ENCODE data around the gene EPHB2.

The EPHB2 gene

GRCh38 chr1:22915816-22916470 is 205.3 kb downstream of the EPHB2 start:
- DNase-seq, result no peak

GRCh38 chr1:22916471-22916820 is 205.8 kb downstream of the EPHB2 start:
- no peak for DNase-seq

GRCh38 chr1:22917989-22918388 is 207.3 kb downstream of the EPHB2 start:
- DNase-seq, result no peak

- DNase-seq, result no peak
Measured at GRCh38 chr1:22918644-22919043, 208.0 kb downstream of the EPHB2 start.

- no peak for DNase-seq
Measured at GRCh38 chr1:22919341-22920025, 208.8 kb downstream of the EPHB2 start.

GRCh38 chr1:22920026-22920733 is 209.5 kb downstream of the EPHB2 start:
- no peak for DNase-seq

DNA sequence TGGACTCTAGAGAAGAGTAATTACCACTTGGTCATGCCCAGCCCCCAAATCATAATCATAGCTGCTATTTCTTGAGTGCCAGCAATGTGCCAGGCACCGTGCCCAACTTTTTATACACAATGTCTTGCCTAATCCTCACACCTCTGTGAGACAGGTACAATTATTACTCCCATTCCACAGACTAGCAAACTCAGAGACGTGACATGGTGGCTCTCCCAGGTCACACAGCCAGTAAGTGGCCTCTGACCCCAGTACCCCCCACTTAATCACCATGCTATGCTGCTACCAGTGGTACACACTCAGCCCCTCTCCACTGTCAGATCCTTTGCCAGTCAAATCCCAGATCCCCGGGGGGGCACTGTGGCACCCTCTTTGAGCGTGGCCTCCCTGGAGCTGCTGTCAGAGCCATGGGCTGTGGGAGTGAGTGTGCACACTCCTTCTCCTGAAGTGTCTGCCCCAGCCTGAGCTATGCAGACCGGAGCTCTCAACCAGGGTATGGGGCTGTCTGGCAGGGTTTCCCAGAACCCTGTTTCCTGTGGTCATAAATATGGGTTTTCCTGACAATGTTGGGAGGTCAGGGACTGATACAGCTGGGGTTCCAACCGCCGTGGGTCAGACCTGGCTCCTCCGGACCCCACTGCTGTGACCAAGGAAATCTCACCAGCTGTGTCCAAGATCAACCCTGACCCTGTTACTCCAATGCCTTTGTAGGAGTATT is 210.3 kb downstream of the EPHB2 start:
- no peak for DNase-seq

- DNase-seq, result no peak
Measured at GRCh38 chr1:22921452-22922126, 210.9 kb downstream of the EPHB2 start.

- no peak for DNase-seq
Measured at GRCh38 chr1:22922640-22923039, 212.0 kb downstream of the EPHB2 start.

GRCh38 chr1:22925111-22925510 is 214.5 kb downstream of the EPHB2 start:
- DNase-seq, result no peak

DNA sequence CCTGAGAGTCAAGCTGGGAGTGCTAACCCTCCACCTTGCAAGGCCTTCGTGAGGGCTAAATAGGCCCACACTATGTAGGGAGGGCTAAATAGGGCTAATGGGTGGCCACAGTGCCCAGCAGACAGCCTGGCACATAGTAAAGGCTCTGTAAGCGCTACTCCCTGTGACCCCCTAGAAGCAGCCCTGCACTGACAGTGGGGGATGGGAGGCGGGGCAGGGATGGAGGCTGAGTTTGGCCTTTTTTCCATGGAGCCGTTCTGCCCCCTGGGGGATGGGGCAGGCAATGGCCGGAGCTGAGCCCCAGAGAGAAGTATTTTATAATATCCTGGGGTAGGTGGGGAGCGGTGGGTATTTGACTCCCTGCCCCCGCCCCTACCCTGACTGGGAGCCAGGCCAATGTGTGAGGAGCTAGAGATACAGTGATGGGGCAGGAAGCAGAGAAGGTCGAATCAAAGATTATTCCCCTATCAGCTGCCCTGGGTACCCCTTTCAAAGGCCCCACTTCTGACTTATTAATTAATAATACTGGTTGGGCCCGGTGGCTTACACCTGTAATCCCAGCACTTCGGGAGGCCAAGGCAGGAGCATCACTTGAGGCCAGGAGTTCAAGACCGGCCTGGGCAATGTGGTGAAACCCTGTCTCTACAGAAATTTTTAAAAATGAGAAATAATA is 219.7 kb downstream of the EPHB2 start:
- DNase-seq, result peak; percentile 22

- no peak for DNase-seq
Measured at GRCh38 chr1:22932803-22933470, 222.3 kb downstream of the EPHB2 start.

- DNase-seq, result no peak
Measured at GRCh38 chr1:22935433-22935832, 224.8 kb downstream of the EPHB2 start.

GRCh38 chr1:22936681-22937080 is 226.0 kb downstream of the EPHB2 start:
- no peak for DNase-seq

DNA sequence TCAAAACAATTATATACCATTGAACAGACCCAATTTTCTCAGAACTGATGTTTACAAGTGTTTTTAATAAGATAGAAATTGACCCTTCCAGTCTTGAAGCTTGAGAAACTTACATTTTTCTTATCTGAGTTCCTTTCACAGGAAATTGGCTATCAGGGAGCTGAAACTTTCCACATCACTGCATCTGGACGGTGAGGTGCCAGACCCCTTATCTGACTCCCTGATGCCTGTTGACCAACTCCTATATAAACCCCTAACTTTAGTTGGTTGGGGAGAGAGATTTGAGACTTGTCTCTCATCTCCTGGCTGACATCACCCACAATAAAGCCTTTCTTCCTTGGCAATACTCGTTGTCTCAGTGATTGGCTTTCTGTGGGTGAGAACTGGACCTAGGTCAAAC is 230.6 kb downstream of the EPHB2 start:
- DNase-seq, result no peak

DNA sequence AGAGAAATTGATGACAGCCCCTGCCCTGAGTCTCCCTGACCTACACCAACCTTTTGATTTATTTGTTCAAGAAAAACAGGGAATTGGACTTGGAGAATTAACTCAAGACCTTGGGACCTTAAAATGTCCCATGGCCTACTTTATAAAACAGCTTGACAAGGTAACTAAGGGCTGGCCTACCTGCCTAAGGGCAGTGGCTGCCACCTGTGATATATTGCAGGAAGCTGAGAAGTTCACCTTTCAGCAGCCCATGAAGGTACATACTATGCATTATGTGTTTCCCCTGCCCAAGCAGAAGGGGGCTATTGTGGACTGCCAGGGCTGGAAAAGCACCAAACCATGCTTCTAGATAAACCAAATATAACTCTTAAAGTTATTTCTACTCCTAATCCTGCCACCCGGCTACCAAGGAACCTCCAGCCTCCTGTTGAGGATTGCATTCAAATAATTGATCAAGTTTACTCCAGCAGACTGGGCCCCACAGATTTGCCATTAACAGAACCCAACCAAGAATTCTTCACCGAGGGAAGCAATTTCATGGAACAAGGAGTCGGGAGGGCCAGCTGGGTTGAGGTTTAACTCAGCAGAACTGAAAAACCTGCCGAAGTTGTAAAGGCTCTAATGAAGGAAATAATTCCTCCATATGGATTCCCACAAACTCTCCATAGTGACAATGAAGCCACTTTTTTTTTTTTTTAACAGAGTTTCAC is 233.9 kb downstream of the EPHB2 start:
- peak; percentile 39 for DNase-seq

DNA sequence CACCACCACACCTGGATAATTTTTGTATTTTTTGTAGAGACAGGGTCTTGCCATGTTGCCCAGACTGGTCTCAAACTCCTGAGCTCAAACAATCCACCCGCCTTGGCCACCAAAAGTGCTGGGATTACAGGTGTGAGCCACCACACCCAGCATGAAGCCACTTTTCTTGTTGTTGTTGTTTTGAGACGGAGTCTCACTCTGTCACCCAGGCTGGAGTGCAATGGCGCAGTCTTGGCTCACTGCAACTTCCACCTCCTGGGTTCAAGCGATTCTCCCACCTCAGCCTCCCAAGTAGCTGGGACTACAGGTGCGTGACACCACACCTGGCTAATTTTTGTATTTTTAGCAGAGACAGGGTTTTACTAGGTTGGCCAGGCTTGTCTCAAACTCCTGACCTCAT is 234.5 kb downstream of the EPHB2 start:
- DNase-seq, result peak; percentile 23

DNA sequence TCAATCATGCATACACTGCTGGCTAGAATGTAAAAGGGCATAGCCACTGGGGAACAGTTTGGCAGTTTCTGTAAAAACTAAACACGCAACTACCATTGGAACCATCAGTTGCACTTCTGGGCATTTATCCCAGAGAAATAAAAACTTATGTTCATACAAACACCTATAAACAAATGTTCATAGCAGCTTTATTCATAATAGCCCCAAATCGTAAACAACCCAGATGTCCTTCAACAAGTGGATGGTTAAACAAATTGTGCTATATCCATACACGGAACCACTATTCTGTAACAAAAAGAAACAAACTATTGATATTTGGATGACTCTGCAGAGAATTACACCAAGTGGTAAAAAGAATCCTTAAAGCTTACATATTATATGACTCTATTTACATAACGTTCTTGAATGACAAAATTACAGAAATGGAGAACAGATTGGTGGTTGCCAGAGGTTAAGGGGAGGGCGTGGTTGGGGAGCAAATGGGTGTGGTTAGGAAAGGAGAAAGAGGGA is 239.2 kb downstream of the EPHB2 start:
- no peak for DNase-seq

GRCh38 chr1:22951796-22952195 is 241.2 kb downstream of the EPHB2 start:
- DNase-seq, result no peak

DNA sequence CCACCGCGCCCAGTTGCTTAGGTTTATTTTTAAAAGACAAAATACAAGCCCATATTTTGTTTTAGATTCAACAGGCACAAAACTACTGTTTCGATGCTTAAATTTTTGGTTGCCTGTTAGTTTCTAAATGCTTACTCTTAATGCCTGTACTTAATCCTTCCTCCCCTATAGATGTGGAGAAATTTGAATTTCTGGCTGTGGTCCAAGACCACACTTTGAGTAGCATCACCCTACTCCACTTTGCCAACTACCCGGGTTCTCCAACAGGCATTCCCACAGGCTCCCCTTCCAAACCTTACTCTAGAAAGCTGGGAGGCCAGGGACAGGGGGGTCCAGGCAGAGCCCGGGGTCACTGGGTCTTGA is 242.0 kb downstream of the EPHB2 start:
- DNase-seq, result no peak

All from right kidney (tissue), 1 donor.